Activated CD4-positive, alpha-beta T cell treated with anti-CD3 and anti-CD28 coated beads, Interleukin-2, Interleukin-6, amounts not matched to agents 100 ng/mL and 50 ng/mL, durations not matched to agents 16 hours and 8 hours (primary cell): ENCODE data around the gene MCFD2.

Source experiments
- DNase-seq: peaks from one replicate; pipeline ENCODE4 v3.0.0-alpha.2; 2020

Gene MCFD2

DNA sequence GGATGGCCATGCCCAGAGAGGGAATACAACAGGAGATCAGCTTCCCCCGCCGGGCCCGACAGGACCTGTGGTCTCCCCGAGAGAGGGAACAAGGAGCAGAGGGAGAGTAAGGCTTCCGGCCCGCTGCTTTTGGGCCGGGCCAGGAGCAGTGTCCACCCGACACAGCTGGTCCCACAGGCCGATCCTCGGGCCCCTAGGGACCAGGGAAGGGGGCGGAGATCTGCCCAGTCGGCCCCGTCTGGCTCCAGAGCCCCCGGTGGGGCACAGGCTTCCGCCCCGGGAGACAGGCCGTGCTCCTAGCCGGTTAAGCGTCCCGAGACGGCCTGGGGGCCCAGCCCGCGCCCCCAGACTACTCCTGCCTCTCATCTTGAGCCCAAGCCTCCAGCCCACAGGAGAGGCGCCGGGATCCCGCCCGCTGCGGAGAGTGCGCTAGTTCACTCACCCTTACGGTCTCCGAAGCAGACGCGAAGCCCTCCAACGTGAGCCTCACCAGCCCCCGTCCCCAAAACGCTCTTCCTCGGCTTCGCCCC is at the start of gene MCFD2:
Gene MCFD2, minus strand, starts transcription at position 526 of the 530 bp plus-strand sequence. CDS start 6,635 bp downstream, outside the sequence.
- no peak for DNase-seq

DNA sequence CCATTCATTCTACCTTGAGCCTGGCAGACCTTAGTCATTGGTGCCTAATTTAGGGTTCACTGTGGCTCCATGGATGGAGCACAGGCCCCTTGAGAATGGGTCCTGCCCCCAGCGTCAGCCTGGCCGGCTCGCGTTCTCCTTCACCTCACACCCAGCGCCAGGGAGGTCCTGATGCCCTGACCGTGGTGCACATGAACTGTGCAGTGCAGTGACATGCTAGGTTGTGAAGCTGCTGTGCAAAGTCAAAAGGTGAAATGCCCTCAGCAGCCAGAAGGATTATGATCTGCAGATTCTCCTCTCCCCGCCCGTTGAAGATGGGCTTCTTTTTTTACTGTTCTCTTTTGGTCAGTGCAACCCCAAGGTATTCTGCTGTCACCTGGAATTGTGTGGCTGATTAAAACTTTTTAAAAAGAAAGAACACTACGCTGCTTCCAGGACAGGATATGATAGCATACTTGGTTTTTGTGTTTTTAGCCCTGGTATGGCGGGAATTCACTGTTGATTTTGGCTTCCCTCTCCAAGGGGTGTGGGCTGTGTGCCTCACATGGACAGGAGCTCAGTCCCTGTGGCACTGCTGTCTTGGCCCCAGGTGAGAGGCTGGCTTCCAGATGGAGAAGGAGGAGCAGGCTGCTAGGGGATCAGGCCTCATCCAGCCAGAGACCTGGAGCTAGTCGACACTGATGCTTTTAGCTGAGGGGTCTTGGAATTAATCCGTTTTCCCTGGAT is 49.4 kb upstream of the MCFD2 start:
- no peak for DNase-seq

DNA sequence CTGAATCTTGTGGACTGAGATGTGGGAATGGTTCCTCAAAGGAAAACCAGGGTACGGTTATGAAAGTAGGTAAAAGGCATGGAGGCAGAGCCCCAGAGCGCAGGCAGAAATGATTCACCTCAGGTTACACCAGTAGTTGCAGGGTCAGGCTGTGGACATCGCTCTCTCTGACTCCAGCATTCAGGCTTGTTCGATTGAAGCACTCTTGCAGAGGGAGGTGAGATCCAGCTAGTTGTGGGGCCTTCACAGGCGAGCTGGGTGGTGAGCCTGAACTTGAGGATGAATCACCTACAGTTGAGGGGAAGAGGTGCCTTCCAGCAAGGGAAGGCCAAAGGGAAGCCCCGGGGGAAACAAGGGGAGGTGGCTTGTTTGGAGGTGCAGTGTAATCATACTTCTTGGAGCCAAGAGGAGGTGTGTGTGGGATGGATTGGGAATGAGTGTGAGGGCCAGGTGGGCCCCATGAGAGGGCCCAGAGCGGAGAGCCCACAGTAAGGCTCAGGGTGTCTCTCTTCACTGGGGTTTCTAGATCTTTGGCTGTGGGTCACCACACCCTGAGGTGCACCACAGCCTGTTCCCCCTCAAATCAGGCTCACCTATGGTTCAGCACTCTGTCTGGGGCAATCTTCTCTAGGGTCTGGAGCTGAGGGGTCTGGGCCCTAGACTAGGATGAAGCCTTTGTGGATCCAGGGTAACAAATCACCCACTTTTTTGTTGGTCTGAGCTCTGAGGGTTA is 48.5 kb upstream of the MCFD2 start:
- no peak for DNase-seq

GRCh38 chr2:46963210-46963609 is 47.6 kb upstream of the MCFD2 start:
- no peak for DNase-seq

- DNase-seq, result no peak
Observed at GRCh38 chr2:46962751-46963150, 47.1 kb upstream of the MCFD2 start.

DNA sequence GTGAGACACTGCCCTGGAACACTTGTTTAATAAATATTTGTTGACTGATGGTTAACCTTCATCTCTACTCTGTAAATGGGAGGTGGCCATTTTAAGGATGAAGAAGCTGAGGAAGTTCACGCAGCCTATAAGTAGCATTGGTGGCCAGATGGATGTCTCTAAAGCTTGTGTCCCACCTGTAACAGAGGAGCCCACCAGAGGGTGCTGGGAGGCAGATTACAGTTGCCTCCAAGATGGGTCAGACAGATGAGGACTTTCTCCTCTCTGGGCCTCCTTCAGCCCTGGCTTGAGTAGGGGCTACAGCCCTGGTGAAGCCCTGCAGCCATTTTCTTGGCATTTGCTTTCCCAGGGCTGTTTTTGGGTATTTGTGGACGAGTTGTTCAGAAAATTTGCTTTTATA is 45.0 kb upstream of the MCFD2 start:
- no peak for DNase-seq

DNA sequence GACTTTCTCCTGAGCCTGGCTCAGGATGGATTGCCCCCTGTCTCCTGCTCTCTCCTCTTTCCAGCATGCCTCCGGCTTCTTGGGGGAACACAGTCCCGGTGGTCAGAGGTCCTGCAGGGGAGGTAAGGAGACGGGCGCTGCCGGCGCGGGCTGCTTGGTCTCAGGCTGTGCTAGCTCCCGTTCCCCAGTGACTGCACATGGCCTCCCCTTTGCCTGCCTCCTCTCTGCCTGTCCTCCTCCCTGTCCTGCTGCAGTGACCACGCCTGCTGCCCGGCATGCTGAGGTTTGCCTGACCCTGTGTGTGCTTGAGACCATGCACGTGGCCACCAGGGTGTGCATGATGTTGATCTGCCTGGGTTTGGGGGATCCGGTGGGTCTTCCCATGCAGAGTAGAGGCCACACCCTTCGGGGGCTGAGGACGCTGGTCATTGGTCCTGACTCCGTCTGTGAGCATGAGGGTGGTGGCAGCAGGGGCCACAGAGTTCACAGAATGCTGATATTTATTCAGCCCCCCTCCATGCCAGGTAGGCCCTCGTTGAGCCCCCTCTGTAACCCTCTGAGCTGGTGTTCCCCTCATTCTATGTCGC is 42.9 kb upstream of the MCFD2 start:
- no peak for DNase-seq

DNA sequence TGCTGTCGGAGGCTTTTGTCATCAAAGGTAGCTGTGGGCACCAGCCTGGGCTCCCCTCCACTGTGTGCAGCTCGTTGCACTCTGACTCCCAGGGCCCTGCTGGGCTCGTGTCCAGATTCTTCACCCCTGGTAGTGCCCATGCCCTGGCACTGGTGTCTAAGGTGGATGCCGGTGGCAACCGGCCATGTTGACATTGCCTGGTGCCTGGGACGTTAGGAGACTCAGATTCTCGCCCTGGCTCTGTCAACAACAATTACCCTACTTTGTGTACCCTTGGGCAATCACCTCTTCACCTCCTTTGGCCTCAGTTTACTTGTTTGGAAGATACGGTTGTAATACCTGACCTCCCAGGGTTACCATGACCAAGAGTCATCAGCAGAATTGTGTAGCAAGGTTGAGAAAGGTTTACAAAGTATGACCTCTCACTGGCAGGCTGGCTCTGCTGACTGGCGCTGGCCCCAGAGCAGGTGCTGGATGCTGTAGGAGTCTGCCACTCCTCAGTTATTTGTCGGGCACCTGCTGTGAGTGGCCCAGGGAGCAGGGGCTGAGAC is 41.5 kb upstream of the MCFD2 start:
- no peak for DNase-seq

DNA sequence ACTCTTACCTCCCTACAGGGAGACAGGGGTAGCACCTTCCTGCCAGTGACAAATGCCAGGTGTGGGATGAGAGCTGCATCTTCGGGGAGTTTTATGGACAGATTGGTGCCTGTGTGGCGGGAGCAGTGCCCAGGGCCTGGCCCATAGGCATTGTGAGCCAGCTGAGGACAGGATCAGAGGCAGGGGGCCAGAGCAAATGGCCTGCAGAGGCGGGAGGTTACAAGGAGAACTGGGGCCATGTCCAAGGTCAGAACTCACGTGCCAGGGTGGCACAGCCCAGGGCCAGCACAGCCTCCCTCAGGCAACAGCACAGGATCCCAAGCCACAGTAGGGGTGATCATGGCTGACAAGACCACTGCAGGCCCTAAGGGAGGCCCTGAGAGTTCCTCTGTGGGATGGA is 40.2 kb upstream of the MCFD2 start:
- DNase-seq, result no peak

GRCh38 chr2:46954951-46955571 is 39.5 kb upstream of the MCFD2 start:
- no peak for DNase-seq

GRCh38 chr2:46952171-46952570 is 36.6 kb upstream of the MCFD2 start:
- DNase-seq, result no peak

GRCh38 chr2:46951290-46952064 is 35.9 kb upstream of the MCFD2 start:
- DNase-seq, result no peak

DNA sequence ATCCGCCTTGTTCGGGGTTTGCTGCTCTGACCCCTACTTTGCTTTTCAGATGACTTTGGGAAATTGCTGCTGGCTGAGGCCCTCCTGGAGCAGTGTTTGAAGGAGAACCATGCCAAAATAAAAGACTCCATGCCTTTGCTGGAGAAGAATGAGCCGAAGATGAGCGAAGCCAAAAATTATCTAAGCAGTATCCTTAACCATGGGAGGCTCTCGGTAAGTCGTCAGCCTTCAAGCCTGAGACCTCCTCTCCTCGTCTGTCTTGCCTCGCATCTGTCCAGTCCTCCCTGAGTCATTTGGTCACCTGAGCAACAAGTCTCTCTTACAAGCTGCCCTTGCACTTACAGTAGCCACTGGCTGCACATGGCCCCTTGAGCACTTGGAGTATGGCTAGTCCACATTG is 34.7 kb upstream of the MCFD2 start:
- DNase-seq, result no peak

DNA sequence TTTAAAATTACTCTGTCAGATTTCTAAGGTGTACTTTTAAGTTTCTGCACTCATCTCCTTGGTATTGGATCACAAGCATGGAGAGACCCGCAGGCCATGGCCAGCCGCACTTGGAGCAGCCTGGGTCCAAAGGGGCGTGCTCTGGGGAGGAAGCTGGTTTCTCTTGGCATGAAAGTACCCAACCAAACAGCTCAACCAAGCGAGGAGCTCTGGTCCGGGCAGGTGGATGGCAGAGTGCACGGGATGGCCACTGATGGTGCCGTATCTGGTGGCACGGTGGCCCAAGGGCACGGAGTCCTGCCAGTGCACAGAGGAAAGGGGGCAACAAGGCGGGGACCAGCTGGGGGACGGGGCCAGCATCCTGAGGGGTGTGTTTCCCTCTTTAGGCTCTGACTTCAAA is 32.2 kb upstream of the MCFD2 start:
- no peak for DNase-seq

DNA sequence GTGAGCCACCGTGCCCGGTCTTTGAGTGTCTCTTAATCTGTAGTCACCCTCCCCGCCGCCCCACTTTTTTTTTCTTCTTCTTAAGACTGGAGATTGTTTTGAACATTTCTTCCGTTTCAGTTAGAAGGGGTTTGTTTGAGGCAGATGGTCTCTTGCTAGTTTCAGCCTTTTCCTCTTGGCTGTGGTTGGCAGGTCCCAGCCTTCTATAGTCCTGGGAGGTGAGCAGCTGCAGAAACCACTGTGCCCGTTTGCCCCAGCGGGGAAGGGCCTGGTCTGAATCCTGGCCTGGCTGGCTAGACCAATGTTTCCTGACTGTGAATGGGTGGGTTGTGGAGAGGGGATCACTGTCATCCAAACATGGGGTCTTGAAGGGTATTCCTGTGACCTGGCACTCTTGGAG is 30.1 kb upstream of the MCFD2 start:
- DNase-seq, result no peak

DNA sequence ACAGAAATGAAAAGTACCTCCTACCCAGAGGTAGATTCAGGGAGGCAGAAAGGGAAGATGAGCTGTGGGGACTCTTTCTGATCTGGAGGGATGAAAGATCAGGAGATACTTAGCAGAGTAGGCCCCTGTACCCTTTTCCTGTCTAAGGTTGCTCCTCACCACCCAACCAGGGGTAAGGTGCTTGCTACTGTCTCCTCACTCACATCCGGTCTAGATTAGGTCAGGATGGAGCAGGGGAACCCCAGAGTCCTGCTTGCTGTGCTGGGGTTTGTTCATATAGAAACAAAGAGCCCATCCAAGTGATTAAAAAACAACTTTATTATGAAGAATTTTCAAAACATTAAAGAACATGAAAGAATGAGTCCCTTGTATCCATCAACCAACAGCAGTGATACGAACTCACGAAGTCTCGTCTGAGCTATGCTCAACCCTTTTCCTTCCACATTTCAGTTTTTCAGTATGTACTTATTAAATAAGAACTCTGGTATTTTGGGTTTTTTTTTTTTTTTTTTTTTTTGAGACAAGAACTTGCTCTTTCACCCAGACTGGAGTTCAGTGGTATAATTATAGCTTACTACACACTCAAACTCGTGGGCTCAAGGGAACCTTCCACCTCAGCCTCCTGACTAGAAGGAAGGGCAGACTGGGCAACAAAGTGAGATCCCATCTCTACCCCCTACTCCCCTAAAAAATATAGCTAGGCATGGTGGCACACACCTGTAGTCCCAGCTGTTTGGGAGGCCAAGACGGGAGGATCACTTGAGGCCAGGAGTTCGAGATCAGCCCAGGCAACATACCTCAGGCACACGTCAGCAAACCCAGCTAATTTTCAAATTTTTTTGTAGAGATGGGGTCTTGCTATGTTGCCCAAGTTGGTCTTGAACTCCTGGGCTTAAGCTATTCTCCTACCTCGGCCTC is 28.5 kb upstream of the MCFD2 start:
- DNase-seq, result peak; percentile 92

DNA sequence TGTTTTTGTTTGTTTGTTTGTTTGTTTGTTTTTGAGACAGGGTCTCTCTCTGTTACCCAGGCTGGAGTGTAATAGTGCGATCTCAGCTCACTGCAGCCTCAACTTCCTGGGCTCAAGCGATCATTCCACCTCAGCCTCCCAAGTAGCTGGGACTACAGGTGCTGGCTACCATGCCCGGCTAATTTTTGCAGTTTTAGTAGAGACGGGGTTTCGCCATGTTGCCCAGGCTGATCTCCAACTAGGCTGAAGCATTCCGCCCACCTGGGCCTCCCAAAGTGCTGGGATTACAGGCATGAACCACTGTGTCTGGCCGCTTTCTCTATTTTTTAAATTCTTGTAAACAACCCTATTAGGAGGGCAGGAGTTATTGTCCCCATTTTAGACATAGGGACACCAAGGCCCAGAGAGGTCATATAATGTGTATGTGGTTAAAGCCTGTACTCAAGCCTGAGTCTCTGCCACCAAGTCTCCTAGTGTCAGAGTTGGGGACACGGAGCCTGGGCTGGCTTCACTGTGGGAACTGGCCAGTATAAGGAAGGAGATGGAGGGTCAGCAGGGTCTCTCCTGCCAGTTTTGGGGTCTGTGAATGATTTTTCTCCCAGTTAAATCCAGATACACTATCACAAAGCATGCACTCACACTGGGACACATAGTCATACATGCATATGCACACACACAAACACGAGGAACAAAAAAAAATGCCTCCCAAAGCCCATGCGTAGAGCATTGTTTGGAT is 27.5 kb upstream of the MCFD2 start:
- peak; percentile 19 for DNase-seq

DNA sequence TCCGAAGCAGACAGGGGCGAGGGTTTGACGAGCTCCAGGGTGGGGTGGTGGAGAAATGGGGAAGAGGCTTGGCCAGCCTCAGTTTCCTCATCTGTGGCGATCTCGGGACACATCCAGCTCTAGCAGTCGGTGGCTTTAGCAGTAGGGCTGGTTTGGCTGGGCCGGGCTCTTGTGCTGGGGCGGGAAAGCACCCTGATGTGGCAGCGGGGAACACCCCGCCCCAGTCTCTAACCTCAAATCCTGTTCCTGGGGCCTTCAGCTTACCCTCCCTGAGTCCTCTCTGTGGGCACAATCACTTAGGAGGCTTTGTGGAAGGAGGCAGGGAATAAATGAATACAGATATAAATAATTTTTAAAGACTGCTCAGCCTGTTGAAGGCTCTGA is 26.5 kb upstream of the MCFD2 start:
- DNase-seq, result peak; percentile 86

DNA sequence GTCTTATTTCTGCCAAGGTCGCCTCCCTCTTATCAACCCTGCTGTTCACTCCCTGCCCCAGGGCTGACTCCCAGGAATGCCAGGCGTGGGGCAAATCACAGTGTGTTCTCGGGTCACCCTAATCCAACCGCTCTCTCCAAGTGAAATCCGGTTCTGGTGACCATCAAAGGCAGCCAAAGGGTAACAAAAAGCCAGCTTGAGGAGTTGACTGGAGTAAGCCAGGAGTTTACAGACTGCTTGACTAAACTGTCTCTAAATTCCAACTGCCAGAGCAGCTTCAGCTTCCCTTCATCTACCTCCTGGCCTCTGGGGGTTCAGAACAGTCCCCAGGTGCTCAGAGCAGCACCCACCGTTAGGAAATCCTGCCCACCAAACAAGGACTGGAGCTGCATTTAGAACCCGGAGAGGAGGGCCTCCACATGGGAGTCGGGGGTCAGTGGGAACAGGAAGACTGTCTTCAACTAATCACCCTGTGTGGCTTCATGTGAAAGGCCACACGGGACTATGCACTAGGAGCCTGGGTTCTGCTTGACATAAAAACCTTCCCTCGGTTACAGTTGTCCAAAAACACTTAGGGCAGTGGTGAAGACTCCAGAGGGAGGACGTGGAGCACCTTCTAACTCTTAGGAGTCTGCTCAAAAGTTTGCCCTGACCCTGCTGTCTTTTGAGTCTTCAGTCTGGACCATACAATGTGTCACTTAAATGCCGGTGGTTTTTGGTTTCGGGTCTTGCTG is 24.2 kb upstream of the MCFD2 start:
- no peak for DNase-seq

DNA sequence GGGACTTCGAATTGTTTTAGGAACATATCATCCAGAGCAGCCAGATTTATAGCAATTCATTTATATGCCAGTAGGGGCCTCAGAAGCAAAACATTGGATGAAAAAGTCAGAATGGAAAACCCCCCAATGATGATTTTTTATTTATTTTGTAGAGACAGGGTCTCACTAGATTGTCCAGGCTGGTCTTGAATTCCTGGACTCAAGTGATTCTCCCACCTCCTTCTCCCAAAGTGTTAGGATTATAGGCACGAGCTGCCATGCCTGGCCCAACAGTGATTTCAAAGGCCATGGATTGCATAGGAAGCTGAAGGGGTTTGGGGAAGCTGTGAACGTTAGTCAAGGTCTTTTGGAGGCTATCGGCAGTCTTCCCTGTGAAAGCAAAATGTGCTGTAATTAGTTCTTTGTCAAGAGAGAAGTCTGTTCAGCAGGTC is 21.9 kb upstream of the MCFD2 start:
- DNase-seq, result no peak
